ENCODE measurements around the gene CTNS. TPM values are rescaled to one million over a fixed set of nuclear protein-coding genes. Genes with fewer than 3 reads are reported as not detected.

The CTNS gene
- total RNA-seq, 4 donors from 2014 or later, result 1.2 to 25.7 (median 18.8) TPM

DNA sequence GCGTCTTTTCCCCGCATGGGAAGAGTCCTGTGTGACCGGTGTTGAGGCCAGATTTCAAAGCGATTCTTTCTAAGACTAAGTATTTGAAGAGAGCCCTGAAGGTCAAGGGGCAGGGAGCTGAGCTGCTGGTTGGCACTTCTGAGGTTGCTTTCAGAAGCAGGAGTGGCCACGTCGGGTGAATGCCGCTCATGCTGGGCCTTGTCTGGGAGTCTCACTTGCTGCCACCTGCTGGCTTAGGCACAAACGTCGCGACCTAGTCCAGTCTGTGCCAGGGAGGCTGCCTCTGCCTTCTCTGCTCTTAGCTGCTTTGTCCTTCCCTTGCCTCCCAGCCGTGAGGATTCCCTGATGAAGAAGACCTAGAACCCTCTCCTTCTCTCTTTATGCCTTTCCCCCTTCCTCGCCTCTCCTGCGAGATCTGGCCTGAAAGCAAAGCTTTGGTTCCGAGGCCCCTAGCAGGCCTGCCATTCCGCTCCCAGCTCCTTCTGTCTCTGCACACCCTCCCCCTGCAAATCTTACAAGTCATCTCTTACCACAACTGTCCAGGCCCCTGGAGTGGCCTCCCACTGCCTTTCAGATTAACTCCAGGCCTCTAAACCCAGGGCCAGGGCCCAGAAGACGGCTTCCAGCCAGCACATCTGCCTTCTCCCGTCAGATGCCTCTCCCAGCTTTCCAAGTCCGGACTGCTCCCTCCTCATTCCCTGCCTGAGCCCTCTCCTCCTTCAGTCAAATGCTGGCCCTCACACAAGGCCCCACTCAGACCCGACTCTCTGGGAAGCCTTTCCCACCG is 11.4 kb downstream of the CTNS start:
- H3K27me3 ChIP-seq, result no peaks in the 10 kb centered on the region
- TF ChIP-seq POLR2A (IDR thresholded peaks at IDR 0.05) (no peak), CTCF (IDR thresholded peaks at IDR 0.05) (peak; percentile 17 to 69 (median 47))
- no peak overlapping the region for H3K27ac ChIP-seq
- no peaks in the 10 kb centered on the region for H3K4me1 ChIP-seq
- H3K9me3 ChIP-seq, result no peaks in the 10 kb centered on the region
- H3K36me3 ChIP-seq, result no peaks in the 10 kb centered on the region
- H3K4me3 ChIP-seq, result no peak overlapping the region
- DNase-seq, result peak; percentile 67
- WGBS, 2 donors (ENCODE audit: low coverage in 1 of 2), result 64 to 90% methylated on average over 2 to 20 of the region's 20 CpGs
- intact Hi-C loops (cut with DNase I; ENCODE audit: low total_unique reads), result no loop called here
- in situ Hi-C loops (cut with MboI; ENCODE audit: low pct_ligation_motif_present in 1 of 4, low pct_unique_long_range_greater_than_20kb in 1 of 4, low sequenced_read_pairs in 3 of 4), result loop anchor here in 3 of 4 donors (25.0 kb wide), 1 partner anchor 611 kb away; no protein-coding TSS in a partner anchor

GRCh38 chr17:3655766-3656165 is 19.2 kb downstream of the CTNS start:
- Histone ChIP-seq H3K4me3 (no peak overlapping the region), H3K27me3 (no peaks in the 10 kb centered on the region), H3K4me1 (peaks cover 3 to 22% (median 15%) of the 10 kb centered on the region in 4 donors), H3K9me3 (no peaks in the 10 kb centered on the region), H3K36me3 (no peaks in the 10 kb centered on the region), H3K27ac (no peak overlapping the region)
- TF ChIP-seq EP300 (IDR thresholded peaks at IDR 0.05; ENCODE audit: low read depth) (no peak), POLR2AphosphoS5 (IDR thresholded peaks at IDR 0.05) (no peak), CTCF (IDR thresholded peaks at IDR 0.05) (no peak), POLR2A (IDR thresholded peaks at IDR 0.05) (no peak)
- in situ Hi-C loops (cut with MboI; ENCODE audit: low pct_ligation_motif_present in 1 of 4, low pct_unique_long_range_greater_than_20kb in 1 of 4, low sequenced_read_pairs in 3 of 4), result no loop called here
- intact Hi-C loops (cut with DNase I; ENCODE audit: low total_unique reads), result no loop called here
- 88% methylated on average over 11 of the region's 11 CpGs; no CpG with 5 or more reads in 1 of the 2 donors for WGBS, 2 donors (ENCODE audit: low coverage in 1 of 2)
- no peak for DNase-seq

DNA sequence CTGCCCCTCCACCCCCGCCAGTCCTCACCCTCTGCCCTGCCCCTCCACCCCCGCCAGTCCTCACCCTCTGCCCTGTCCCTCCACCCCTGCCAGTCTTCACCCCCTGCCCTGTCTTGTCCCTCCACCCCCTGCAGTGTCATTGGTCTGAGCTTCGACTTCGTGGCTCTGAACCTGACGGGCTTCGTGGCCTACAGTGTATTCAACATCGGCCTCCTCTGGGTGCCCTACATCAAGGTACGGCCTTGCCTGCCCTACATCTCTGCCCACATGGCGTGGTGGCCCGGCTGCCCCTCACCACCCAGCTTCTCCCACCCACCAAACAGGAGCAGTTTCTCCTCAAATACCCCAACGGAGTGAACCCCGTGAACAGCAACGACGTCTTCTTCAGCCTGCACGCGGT is 19.8 kb downstream of the CTNS start:
- Histone ChIP-seq H3K4me1 (peaks cover 3 to 22% (median 15%) of the 10 kb centered on the region in 4 donors), H3K27me3 (no peaks in the 10 kb centered on the region), H3K4me3 (no peak overlapping the region), H3K36me3 (no peaks in the 10 kb centered on the region), H3K9me3 (no peaks in the 10 kb centered on the region), H3K27ac (no peak overlapping the region)
- in situ Hi-C loops (cut with MboI; ENCODE audit: low pct_ligation_motif_present in 1 of 4, low pct_unique_long_range_greater_than_20kb in 1 of 4, low sequenced_read_pairs in 3 of 4), result no loop called here
- intact Hi-C loops (cut with DNase I; ENCODE audit: low total_unique reads), result no loop called here
- TF ChIP-seq CTCF (IDR thresholded peaks at IDR 0.05) (no peak), POLR2A (IDR thresholded peaks at IDR 0.05) (no peak), EP300 (IDR thresholded peaks at IDR 0.05; ENCODE audit: low read depth) (no peak)
- no peak for DNase-seq
- WGBS, 2 donors (ENCODE audit: low coverage in 1 of 2), result 85 to 92% methylated on average over 6 to 14 of the region's 16 CpGs

GRCh38 chr17:3656755-3657587 is 20.4 kb downstream of the CTNS start:
- TF ChIP-seq CTCF (IDR thresholded peaks at IDR 0.05) (no peak), POLR2A (IDR thresholded peaks at IDR 0.05) (no peak)
- Histone ChIP-seq H3K4me3 (no peak overlapping the region), H3K36me3 (no peaks in the 10 kb centered on the region), H3K4me1 (peaks cover 3 to 22% (median 15%) of the 10 kb centered on the region in 4 donors), H3K27ac (no peak overlapping the region), H3K27me3 (no peaks in the 10 kb centered on the region), H3K9me3 (no peaks in the 10 kb centered on the region)
- intact Hi-C loops (cut with DNase I; ENCODE audit: low total_unique reads) (no loop called here), in situ Hi-C loops (cut with MboI; ENCODE audit: low pct_ligation_motif_present in 1 of 4, low pct_unique_long_range_greater_than_20kb in 1 of 4, low sequenced_read_pairs in 3 of 4) (no loop called here)
- DNase-seq, result no peak
- WGBS, 2 donors (ENCODE audit: low coverage in 1 of 2), result 83 to 100% methylated on average over 2 to 16 of the region's 16 CpGs

All from transverse colon (tissue), 4 donors.